Lower leg skin (tissue), 3 donors: ENCODE measurements around the gene UPB1.

Source experiments
- CTCF ChIP-seq, 3 donors: fragments of 450-650 bp; IDR thresholded peaks; one replicate each; pipeline ENCODE4 v1.5.1; 2016; ENCODE audit warnings: antibody characterized with exemption in 3 of 3, mild to moderate bottlenecking in 3 of 3, moderate library complexity in 2 of 3
- POLR2A ChIP-seq, 2 donors: fragments of 450-650 bp; IDR thresholded peaks; one replicate each; pipeline ENCODE4 v1.6.1; 2016 to 2017; ENCODE audit warnings: antibody characterized with exemption in 2 of 2, mild to moderate bottlenecking in 1 of 2, moderate library complexity in 1 of 2

DNA sequence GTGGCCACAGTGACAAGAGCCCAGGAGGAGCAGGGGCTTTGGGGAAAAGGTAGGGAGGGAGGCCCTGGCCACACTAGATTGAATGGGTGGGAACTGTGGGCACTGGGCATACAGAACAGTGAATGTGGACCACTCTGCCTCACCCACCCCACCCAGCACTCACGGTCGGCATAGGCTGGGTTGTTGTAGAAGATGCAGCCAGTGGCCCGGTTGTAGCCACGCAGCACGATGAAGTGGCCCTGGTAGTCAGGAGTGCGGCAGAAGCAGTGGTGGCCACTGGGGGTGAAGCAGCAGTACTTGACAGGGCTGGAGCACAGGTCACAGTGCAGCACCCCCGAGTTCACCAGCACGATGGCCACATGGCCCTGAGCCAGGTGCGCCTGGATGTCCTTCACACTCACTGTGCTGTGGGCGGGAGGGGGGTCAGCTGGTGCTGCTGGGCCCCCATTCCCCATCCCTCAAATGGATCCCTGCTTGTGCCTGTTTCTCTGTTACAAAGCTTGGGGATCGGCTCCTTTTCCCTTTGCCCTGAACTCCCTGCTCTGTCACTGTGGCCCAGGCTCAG, 48.6 kb downstream of the UPB1 start:
- TF ChIP-seq CTCF (IDR thresholded peaks at IDR 0.05) (no peak), POLR2A (IDR thresholded peaks at IDR 0.05) (no peak)
